ENCODE data around the gene CLIC6.

The CLIC6 gene

DNA sequence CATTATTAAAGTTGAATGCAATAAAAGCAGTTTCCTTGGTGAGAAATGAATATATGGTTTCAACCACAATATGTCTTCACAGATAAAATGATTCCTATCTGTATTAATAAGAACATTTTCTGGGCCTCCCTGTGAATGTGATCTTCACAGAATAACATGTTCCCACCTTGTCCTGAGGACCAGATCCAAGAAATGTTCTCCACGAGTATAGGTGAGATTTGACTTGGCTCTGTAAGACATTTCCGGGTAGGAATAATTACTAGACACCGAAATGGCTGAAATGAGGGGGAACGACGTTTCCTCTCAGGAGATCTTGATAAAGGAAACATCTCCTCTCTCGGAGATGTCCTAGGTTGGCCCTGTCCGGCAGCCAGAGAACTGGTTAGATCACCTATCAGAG, 61.4 kb downstream of the CLIC6 start:
- DNase-seq, result no peak

DNA sequence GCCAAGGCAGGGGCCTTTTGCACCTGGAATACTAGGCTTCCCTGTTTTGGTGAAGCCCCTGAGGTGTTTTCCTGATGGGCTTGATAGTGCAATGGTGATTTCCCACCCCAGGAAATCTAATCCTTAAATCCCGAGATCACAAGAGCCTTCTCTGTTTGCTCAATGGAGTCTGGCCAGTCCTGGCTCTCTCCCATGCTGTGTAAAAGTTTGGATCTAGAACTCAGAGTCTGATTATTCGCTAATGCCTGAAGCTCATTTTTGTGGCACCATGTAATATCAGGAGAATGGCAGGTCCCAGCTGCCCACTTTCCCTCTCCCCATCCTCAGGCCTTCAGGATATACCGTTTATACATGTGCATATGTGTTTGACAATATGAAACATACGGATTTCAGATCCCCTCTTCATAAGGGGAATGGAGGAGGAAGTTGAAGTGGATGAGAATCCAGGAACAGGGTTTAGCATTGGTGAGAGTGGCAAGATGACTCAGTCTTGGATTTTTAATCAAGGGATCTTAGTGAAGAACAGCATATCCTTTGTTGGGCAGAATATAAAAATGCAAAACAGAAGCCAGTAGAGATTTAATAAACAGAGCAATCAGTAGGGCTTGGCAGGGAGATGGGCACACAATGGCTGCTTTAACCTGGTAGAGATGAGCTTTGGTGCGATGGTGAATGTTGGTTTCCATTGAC, 62.1 kb downstream of the CLIC6 start:
- no peak for DNase-seq

DNA sequence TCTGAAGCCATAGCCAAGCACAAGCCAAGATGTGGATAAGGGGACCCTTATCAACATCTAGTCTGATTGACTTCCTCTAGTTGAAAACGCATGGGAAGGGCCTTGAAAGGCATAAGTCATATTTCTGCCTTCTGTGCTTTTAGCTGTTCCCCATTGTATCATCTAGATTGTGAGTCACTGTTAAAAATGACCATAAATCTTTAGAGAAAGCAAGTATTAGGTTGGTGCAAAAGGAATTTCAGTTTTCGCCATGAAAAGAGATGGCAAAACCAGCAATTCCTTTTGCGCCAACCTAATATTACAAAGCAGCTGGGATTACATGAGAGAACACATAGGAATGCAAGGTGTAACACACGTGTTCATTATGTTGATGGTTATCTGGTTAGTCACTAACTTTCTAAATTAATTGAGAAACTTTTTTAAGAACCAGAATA, 63.6 kb downstream of the CLIC6 start:
- no peak for DNase-seq

DNA sequence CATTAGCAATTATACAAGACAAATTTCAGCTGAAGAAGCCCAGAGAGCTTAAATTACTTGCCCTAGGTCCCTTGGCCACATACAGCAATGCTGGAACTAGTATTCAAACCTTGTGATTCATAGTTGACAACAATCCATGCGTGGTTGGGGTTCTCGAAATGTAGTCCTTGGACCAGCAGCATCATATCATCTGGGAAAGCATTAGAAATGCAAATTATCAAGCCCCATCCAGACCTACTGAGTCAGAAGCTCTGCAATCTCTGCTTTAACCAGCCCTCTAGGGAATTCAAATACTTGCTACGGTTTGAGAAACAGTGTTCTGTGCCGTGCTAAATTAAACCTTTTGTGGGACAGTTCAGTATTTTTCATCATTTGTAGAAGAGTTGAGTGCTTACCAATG, 65.1 kb downstream of the CLIC6 start:
- DNase-seq, result no peak

DNA sequence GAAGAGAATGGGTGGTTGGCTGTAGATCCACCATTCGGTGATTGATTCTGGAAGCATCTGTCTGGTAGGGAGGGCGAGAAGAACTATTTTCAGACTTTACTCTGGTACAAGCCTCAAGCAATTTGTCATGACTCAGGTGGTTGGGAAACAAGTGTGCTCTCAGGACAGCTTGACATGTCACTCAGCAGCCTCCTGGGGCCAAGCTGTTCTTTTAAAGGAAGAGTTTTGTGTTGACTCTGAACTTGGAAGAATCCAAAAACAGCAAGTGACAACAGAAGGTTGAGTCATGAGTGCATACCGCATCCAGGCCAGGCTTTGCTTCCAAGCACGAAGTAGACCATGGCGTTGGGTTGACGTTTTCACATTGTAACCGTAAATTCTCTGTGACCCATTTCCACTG, 65.9 kb downstream of the CLIC6 start:
- no peak for DNase-seq

DNA sequence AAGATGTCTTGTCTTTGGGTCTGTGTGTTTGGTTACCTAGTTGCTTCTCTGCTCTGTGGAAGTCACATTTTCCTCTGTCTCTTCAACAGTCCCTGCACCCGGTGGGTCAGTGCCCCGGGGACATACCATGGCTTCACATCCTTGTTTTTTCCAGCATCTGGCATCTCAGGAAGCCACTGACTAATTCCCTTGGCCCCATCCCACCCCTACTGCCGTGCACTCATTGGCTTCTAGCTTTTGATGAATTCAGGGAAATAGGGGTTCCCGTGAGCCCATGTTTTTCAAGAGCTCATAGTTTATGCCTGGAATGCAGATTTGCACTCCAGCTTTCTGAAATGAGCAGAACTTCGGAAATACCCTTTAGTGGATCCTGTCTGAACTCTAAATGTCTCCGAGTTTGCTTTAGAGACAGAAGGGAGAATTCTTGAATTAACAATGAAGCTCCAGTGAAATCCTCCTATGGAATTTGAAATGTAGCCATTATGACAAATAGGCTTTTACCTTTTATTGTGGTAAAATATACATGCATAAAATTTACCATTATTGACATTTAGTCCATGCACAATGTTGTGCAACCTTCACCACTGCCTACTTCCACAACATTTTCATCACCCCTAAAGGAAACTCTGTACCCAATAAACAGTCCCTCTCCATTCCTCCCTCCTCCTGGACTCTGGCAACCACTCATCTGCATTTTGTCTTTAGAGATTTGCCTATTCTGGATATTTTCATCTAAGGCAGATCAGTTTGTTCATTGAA, 67.5 kb downstream of the CLIC6 start:
- DNase-seq, result no peak

DNA sequence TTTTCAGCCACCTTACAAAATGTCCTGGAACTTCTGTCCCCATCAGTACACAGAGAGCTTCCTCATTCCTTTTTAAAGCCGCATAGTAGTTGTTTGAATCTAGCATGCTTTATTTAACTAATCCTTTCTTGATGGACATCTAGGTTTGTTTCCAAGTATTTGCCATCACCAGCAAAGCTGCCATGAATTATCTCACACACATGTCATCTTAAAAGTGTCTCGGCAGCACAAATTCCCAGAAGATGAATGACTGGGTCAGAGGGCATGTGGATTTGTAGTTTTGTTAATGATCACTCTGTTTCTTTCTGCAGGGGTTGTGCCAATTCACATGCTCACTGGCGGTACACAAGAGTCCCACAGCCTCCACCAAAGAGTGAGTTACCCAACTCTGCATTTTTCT, 68.3 kb downstream of the CLIC6 start:
- no peak for DNase-seq

DNA sequence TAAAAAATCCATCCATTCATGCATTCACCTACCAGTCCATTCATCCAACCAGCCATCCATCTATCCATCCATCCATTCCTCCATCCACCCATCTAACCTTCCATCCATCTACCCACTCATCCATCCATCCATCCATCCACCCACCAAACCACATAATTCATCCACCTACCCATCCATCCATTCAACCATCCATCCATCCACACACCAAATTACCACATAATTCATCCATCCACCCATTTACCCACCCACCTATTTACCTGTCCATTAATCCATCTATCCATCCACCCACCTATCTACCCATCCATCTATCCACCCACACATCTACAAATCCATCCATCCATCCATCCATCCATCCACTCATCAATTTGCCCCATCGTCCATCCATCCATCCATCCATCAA, 71.4 kb downstream of the CLIC6 start:
- DNase-seq, result no peak

DNA sequence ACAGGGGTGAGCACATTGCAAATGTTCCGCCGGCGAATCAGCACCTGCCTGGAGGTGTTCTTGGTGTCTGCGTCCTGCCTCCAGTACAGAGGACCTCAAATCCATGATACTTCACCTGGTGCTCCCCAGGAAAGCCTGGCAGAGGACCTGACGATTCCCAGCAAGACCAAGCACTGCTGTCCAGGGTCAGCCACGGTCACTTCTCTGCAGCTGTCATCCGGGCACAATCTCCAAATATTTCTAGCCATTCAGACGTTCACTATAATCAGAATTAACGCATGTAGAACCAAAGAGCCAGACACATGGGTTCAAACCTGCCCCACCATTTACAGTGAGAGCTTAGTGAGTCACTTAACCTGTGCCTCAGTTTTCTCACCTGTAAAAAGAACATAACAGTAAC, 74.5 kb downstream of the CLIC6 start:
- no peak for DNase-seq

DNA sequence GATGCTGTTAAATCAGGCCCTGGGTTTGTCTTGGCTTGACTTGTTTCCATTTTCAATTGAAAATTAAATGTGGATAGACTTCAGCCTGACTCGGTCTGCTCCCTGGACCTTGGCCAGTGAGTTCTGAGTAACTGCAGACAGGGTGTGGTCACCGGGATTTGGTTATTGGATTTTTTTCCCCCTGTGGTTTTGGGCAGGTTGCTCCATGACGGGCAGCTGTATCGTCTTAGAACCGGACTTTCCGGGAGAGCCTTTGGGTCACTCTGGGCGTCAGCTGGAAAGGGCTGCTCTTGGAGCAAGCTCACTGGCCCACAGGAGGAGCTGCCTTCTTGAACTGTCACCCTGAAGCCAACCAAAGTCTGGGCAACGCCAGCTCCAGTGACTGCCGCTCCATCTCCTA, 75.0 kb downstream of the CLIC6 start:
- no peak for DNase-seq

DNA sequence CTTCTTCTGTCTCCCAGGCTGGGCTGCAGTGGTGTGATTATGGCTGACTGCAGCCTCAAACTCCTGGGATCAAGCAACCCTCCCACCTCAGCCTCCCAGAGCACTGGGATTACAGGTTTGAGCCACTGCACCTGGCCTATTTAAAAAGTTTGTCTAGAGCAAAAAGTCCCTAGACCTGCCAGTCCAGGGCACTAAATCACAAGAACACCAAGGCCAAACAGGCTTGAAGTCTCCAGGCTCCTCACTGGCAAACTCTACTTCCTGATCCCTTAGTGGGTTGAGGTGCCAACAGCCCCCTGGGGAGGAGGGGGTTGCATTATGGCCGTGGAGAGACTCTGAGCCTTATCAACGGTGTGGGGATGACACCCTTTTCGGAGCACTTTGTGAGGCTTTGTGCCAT, 76.0 kb downstream of the CLIC6 start:
- no peak for DNase-seq

DNA sequence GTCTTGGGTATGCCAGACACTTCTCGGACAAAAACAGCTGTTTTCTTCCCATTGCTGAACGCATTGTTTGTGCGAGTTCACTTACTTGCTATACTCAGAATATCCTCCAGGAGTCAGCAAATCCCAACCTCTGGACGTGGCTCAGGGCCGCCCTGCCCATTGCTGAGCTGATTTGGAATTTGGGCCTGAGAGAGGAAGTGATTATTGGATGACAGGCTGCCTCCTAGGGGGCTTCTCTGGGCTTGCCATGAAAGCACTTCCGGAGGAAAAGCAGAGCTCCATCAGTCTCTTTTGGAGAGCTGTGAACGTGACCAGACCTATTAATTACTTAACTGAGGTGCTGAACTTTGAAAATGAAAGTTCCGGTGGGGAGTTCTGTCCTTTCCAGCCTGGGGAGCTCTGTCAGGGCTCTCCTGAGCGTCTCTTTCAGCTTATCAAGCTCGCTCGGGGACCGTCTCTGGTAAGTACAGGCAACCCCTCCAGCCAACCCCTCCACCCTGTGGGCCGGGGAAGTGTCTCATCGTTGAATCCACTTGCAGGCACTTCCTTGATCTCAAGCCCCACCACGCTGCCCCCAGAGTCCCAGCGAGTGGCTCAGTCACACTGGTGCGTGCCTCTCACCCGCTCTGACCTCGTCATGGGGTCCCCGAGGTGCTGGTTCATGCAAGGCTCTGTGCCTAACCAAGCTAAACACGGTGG, 76.9 kb downstream of the CLIC6 start:
- peak; percentile 82 for DNase-seq

DNA sequence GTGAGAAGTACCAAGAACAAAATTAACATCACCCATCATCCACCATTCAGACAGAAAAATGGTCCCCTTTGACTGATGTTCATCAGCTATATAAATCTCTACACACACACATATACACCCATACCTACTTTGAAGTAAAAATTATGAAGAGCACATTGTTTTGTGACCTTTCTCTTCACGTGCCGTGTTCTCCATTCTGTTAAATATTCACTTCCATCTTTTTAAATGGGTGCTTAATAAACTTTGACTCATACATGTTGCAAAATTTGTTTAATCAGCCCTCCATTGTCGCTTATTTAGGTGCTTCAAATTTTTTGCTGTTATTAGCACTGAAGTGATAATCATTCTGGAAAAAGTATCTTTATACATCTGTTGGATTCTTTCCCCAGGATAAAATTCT, 80.1 kb downstream of the CLIC6 start:
- DNase-seq, result no peak

DNA sequence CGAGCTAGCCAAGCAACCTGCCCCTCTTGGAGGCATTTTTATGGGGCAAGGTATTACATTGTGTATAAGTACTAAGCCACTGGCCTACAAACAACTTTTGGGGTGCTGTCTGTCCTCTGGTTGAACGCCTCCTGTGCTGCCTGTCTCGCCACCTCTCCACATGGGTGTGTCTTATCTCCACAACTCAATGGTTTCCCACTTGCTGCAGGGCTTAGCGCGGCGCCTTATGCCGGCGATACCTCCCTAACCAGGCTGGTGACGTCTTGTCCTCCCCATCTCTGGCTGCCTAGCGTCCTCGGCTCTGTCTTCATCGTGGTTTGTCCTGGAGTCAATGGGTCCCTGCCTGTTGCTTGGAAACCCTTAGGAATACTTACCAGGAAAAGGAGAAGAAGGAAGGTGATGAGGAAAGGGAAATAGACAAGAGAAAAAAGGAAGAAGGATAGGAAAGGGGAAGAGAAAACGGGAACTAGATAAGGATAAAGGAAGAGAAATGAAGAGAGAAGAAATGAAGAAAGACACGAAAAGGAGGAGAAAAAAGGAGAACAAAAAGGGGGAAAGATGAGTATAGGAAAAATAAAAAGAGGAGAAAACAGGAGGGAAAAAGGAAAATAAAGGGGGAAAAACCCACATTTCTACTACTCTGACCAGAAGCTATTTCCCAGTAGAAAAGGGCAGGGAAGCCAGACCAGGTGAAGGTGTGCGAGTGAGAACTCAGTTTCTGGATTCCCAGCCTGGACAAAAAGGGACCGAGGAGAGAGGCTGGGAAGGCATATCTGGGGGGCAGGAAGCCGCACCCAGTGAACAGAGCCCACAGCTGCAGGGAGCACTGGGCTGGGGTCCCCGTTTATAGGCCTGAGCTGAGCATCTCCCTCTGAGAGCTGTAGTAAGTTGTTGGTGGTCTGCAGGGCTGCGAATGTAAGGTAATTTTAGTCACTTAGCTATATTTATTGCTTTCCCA, 86.2 kb downstream of the CLIC6 start:
- DNase-seq, result no peak

DNA sequence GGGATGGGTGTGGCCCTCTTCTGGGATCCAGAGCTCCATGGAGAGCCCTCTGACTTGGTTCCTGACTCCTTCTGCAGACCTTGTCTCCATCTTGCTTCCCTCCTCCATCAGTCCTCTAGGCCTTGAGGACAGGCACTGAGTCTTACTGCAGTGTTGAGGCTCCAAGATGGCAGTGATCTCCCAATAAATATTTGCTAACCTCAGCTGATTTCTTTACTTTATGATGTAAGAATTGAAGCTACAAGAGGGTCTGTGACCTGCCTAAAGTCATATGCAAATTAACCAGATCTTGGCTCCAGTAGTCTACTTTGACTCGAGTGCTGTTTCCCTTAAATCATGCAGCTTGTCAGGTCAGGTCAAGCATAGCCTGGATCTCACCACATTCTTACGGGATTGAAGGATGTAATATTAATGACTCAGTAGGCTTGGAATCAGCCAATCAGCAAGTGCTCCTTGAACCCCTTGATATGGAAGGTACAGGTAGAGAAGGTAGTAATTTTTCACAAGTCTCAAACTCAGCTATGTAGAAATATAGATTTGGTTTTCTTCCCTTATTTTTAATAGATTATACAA, 93.0 kb downstream of the CLIC6 start:
- DNase-seq, result no peak

DNA sequence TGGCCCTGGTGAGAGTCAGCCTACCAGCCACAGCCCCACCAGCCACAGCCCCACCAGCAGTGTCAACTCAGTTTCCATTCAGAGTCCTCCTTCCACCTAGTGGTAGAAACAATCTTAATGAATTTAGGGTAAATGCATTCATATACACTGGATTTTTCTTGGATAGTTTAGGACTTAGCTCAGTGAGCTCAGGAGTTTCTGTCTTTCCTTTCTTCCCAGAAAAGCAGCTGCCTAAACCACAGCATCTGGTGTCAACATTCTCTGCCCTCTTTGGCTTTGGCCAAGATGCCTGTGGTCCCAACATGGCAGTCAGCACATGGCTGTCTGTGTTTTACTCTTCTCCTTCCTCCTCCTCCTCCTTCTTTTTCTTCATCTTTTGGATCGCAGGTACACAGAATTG, 94.0 kb downstream of the CLIC6 start:
- DNase-seq, result peak; percentile 13

DNA sequence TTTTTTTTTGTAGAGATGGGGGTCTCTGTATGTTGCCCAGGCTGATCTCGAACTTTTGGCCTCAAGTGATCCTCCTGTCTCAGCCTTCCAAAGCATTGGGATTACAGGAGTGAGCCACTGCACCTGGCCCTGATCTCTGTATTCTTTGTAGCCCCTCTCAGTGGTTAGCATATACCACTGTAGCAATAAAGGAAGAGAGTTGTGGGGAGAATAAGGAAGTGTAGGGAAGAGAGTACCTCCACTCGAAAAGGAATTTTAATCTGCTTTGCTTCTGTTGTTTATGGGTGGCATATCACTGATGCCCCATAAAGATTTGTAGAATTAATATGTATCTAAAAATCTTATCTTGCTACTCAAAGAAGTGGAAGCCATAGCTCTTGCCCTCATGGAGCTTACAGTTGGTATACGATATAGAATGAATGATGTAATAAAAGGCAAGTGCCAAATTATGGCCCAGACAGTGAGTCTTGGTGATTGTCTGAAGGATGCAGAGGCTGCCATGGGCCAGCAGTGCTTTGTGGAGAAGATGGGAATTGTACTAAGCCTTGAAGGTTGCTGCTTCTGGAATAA, 96.0 kb downstream of the CLIC6 start:
- no peak for DNase-seq

DNA sequence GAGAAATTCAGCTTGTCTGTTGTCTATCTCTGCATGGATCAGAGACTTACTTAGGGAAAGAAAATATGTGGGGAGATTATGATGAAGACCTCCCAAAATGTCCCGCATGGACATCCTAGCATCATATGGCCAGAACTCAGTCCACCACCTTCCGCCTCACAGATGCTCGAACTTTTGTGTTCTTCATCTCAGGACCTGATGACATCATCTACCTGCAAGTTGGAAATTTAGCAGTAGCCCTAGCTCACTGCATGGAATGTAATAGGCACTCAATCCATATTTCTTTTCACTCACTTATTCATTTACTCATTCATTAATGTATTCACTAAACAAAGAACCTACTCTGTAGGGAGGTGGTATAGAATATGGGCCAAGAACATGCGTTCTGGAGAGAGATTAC, 96.8 kb downstream of the CLIC6 start:
- DNase-seq, result no peak

DNA sequence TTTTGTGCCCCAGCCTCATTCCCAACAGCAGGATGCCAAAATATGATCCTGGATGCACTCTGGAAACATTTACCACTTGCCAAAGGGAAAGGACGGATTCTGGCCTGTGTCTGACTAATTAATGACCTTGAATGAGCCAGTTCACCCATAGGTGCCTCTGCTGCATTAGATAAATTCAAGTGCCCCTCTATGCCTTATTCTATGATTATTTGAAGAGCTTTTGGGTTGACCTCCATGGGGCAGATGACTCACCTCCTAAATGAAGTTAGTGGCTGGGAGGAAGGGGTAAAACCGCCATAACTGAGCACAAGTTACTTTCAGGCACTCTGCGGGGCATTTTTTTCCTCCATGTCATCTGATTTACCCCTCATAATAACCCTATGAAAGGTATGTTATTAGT, 98.1 kb downstream of the CLIC6 start:
- DNase-seq, result no peak

All from right forelimb (tissue), 1 donor.